ENCODE results near the gene FAF1.

FAF1 gene

GRCh38 chr1:50591598-50591997 is 368.5 kb downstream of the FAF1 start:
- TF ChIP-seq, protein P1, sequence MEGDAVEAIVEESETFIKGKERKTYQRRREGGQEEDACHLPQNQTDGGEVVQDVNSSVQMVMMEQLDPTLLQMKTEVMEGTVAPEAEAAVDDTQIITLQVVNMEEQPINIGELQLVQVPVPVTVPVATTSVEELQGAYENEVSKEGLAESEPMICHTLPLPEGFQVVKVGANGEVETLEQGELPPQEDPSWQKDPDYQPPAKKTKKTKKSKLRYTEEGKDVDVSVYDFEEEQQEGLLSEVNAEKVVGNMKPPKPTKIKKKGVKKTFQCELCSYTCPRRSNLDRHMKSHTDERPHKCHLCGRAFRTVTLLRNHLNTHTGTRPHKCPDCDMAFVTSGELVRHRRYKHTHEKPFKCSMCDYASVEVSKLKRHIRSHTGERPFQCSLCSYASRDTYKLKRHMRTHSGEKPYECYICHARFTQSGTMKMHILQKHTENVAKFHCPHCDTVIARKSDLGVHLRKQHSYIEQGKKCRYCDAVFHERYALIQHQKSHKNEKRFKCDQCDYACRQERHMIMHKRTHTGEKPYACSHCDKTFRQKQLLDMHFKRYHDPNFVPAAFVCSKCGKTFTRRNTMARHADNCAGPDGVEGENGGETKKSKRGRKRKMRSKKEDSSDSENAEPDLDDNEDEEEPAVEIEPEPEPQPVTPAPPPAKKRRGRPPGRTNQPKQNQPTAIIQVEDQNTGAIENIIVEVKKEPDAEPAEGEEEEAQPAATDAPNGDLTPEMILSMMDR (IDR thresholded peaks at IDR 0.05; ENCODE audit: low read depth, low read length): no peak
- no peaks in the 10 kb centered on the region for H3K9me3 ChIP-seq (ENCODE audit: severe bottlenecking)
- H3K36me3 ChIP-seq: peaks cover 19% of the 10 kb centered on the region
- no peak overlapping the region for H3K4me3 ChIP-seq (ENCODE audit: low read depth, low read length)
- H3K27ac ChIP-seq: no peak overlapping the region
- no peaks in the 10 kb centered on the region for H3K27me3 ChIP-seq (ENCODE audit: insufficient read depth, low read depth, severe bottlenecking)
- DNase-seq: no peak

DNA sequence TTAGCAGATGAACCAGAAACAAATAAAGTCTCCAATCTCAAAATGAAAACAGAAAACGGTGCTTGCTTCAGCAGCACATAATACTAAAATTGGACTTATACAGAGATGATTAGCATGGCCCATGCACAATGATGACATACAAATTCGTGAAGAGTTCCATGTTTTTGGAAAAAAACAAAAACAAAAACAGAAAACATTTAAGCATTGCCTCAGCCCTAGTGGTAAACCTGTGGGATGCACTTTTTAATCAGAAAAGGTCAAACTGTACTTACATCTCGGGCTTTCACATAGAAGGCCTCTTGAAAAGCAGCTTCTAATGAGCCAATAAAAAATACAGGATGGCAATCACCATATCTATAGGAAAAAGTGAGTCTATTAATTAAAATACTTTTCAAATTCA is 377.7 kb downstream of the FAF1 start:
- TF ChIP-seq, protein P1 (IDR thresholded peaks at IDR 0.05; ENCODE audit: low read depth, low read length): no peak
- Histone ChIP-seq H3K27ac (no peak overlapping the region), H3K36me3 (peaks cover 22% of the 10 kb centered on the region), H3K9me3 (ENCODE audit: severe bottlenecking) (no peaks in the 10 kb centered on the region), H3K4me3 (ENCODE audit: low read depth, low read length) (no peak overlapping the region), H3K27me3 (ENCODE audit: insufficient read depth, low read depth, severe bottlenecking) (no peaks in the 10 kb centered on the region)
- no peak for DNase-seq

DNA sequence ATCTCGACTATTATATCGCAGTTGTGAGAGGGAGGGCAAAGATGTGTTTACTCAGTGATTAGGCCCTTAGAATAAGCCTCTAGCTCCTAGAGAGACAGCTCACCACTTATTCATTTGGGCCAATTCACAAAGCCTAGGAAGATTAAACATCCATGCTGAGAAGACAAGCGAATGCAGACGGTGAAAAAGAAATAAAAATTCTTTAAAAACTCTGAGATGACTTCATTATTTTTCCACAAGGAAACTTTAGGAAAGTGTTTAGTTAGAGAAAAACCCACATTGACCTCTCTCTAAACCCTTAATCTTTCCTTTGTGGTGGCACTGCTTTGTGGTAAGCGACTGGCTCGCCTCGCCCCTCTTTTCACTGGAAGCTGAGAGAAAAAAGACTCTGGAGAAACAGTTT is 390.0 kb downstream of the FAF1 start:
- H3K9me3 ChIP-seq (ENCODE audit: severe bottlenecking): no peaks in the 10 kb centered on the region
- DNase-seq: no peak
- peaks cover 19% of the 10 kb centered on the region for H3K36me3 ChIP-seq
- TF ChIP-seq, protein P1 (IDR thresholded peaks at IDR 0.05; ENCODE audit: low read depth, low read length): no peak
- no peaks in the 10 kb centered on the region for H3K27me3 ChIP-seq (ENCODE audit: insufficient read depth, low read depth, severe bottlenecking)
- H3K27ac ChIP-seq: peak overlapping the region; percentile 10; the same call in 1 of the 2 replicates
- H3K4me3 ChIP-seq (ENCODE audit: low read depth, low read length): no peak overlapping the region

DNA sequence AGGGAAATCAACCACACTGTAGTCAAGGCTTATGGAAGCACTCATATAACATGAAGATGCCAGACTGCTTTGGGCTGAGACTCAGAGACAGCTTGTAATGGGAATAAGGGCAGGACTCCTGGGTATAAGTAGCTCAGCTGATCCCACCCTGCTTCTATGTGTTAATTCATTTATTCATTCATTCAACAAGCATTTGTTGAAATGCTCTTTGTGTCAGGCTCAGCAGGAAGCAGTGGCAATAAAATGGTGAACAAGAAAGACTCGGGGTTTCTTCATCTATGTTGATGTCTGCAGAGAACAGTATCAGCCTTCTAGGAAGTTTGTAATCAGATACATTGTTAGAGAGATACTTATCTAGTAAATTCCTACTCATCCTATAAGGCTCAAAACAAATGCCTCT is 391.3 kb downstream of the FAF1 start:
- peaks cover 24% of the 10 kb centered on the region for H3K36me3 ChIP-seq
- no peak for DNase-seq
- no peak overlapping the region for H3K27ac ChIP-seq
- TF ChIP-seq, protein P1 (IDR thresholded peaks at IDR 0.05; ENCODE audit: low read depth, low read length): no peak
- H3K27me3 ChIP-seq (ENCODE audit: insufficient read depth, low read depth, severe bottlenecking): no peaks in the 10 kb centered on the region
- H3K9me3 ChIP-seq (ENCODE audit: severe bottlenecking): no peaks in the 10 kb centered on the region
- H3K4me3 ChIP-seq (ENCODE audit: low read depth, low read length): no peak overlapping the region

DNA sequence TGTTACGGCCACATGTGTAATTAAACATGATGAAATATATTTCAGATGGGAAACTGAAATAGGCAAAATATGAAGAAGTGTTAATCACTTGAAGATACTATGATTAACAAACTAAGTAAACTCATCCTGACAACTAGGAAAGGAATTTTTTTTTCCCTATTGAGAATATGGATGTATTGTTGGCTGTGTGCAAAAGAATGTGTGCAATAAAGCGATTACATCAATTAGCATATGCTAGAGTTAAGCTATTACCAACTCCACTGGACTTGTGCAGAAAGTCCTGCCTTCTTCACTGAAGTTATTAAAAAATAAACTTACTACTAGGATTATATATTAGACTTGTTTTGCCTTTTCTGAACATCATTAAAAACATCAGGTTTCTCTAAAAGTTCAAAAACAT is 393.7 kb downstream of the FAF1 start:
- H3K27me3 ChIP-seq (ENCODE audit: insufficient read depth, low read depth, severe bottlenecking): no peaks in the 10 kb centered on the region
- H3K4me3 ChIP-seq (ENCODE audit: low read depth, low read length): no peak overlapping the region
- DNase-seq: no peak
- H3K9me3 ChIP-seq (ENCODE audit: severe bottlenecking): no peaks in the 10 kb centered on the region
- TF ChIP-seq, protein P1 (IDR thresholded peaks at IDR 0.05; ENCODE audit: low read depth, low read length): no peak
- peaks cover 33% of the 10 kb centered on the region for H3K36me3 ChIP-seq
- no peak overlapping the region for H3K27ac ChIP-seq

- H3K36me3 ChIP-seq: peaks cover 39% of the 10 kb centered on the region
- H3K27ac ChIP-seq: no peak overlapping the region
- DNase-seq: no peak
- TF ChIP-seq, protein P1 (IDR thresholded peaks at IDR 0.05; ENCODE audit: low read depth, low read length): no peak
- no peak overlapping the region for H3K4me3 ChIP-seq (ENCODE audit: low read depth, low read length)
- H3K9me3 ChIP-seq (ENCODE audit: severe bottlenecking): no peaks in the 10 kb centered on the region
- H3K27me3 ChIP-seq (ENCODE audit: insufficient read depth, low read depth, severe bottlenecking): no peaks in the 10 kb centered on the region
These were observed 395.6 kb downstream of the FAF1 start for GRCh38 chr1:50564417-50564816.
